Stimulated activated CD8-positive, alpha-beta memory T cell treated with anti-CD3 and anti-CD28 coated beads, Interleukin-4, amount 100 ng/mL, for 1 hour (primary cell): Measurements from ENCODE around the gene LOXHD1.

ENCODE experiments used
- DNase-seq, 2 donors: peaks; one replicate each; pipeline ENCODE4 v3.0.0-alpha.2; 2020; ENCODE audit warnings: low read depth in 2 of 2, low spot score in 1 of 2

The LOXHD1 gene

DNA sequence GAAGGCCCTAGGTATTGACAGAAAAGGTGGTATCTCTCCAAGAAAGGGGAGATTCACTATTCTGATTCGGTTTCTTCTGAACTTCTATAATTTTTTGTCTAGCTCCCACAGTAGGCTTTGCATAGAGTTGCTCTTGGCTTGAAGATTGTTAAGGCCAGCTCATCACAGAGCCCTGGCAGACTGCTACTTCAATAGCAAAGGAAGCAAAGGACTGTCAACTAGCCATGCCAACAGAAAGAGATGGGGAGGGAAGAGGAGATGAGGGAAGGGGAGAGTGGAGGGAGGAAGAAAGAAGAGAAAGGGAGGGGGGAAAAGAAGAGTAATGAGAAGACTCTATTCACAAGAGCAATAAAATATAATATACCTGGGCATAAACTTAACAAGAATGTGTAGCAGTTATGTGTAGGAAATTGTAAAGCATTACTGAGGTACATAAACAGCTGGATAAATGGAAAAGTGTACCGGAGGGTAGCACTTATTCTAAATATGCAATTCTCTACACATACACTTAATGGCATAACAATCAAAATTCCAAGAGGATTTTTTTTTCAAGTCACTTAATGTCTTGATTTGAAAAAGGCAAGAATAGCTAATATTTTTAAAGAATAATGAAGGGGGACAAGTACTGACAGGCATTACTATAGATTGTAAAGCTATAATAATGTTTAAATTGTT is 102.5 kb downstream of the LOXHD1 start:
- no peak for DNase-seq

DNA sequence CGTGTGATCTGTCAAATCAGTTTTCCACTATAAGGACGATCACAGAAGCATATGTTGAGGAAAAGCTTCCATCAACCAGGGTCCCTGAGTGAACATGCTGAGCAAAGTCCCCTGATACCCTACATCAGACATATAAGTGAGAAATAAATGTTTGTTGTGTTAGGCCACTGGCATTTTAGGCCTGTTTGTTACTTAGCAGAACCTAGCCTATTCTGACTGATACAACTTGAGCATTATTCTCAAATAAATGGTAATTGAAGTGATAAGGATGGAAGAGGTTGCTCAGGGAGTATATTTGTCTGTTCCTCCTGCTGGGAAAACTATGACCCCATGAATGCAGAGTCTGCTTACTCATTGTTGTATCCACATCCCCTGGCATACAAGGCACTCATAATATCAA is 106.4 kb downstream of the LOXHD1 start:
- DNase-seq, result no peak

DNA sequence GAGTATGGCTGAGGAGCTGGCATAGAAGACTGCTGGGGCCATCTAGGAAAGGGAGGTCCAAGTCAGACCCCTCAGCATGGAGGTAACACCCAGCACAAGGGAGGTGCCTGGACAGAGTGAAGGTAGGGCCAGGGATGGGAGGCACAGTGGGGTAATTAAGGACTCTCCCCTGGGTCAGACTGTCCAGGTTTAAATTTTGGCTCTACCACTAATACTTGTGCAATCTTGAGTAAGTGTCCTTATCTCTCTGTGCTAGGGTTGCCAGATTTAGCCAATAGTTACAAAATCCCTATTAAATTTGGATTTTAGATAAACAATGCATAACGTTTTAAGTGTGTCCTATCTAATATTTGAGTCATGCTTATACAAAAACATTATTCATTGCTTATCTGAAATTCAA is 109.5 kb downstream of the LOXHD1 start:
- no peak for DNase-seq

DNA sequence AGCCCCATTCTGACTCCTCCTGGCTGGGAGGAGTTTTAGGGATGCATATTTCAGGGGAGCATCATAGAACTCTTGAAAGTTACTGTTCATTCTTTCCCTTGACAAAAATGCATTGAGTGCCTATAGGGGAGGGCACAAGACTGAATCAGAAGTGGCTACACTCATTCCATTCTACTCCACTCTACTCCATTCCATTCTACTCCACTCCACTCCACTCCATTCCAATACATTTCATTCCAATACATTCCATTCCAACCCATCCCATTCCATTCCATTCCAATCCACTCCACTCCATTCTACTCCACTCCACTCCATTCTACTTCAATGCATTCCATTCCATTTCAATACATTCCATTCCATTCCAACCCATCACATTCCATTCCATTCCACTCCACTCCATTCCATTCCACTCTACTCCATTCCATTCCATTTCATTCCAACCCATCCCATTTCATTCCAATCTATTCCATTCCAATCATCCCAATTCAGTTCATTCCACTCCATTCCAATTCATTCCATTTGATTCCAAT is 110.8 kb downstream of the LOXHD1 start:
- DNase-seq, result no peak

DNA sequence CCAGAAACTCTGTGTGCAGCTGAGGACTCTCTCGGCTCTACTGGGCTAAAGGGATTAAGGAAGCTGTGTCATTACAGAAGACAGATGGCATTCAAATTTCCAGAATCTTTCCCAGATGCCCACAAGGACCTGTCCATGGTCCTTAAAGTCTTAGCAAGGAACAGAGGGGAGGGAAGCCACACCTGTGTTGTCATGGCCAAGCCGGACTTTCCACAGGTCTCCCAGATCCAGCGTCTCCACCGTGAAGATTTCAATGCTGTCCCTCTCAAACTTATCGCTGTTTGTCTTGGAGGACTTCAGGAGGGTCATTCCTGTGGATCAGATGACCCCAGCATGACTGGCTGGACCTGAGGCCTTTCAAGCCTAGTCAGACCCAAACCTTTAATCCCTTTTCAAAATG is 114.5 kb downstream of the LOXHD1 start:
- DNase-seq, result no peak

DNA sequence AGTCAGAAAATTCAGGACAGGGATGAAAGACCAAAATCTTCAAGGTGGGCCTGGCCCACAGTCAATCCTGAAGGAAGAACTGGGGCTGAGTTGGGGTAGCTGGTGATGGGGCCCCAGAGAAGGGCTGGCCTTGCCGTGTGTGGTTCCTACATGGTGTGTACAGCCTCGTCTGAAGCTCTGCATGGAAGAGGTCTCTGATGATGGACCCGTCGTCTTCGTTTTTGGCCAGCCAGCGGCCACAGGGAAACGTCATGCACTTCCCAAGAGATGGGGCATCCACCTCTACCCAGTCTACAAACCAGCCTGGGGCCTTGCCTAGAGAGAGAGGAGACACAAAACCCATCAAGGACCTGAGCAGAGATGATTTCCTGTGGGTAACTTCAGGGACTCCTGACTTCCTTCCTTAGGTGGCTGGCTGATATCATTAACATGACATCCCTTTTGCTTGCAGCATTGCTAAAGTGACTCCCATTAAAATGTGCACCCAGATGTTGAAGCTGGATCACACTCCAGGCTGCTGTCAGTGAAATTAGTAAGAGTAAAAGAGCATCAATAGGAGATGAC is 115.3 kb downstream of the LOXHD1 start:
- DNase-seq, result no peak

DNA sequence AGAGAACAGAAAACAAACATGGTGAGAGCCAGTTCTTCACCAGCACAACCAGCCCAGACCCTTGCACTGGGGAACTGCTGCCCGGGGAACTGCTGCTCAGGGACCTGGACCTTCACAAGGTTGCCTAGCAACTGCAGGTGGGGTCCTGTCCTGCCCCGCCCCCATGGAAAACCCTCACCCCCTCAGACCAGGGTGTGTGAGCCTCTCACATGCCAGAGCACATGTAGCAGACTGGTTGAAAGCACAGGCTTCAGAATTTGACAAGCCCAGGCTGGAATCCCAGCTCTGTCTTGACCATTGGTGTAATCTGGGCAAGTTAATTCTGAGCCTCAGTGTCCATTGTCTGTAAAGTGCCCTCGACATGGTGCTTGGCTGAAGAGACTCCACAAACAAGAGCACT is 118.6 kb downstream of the LOXHD1 start:
- no peak for DNase-seq

DNA sequence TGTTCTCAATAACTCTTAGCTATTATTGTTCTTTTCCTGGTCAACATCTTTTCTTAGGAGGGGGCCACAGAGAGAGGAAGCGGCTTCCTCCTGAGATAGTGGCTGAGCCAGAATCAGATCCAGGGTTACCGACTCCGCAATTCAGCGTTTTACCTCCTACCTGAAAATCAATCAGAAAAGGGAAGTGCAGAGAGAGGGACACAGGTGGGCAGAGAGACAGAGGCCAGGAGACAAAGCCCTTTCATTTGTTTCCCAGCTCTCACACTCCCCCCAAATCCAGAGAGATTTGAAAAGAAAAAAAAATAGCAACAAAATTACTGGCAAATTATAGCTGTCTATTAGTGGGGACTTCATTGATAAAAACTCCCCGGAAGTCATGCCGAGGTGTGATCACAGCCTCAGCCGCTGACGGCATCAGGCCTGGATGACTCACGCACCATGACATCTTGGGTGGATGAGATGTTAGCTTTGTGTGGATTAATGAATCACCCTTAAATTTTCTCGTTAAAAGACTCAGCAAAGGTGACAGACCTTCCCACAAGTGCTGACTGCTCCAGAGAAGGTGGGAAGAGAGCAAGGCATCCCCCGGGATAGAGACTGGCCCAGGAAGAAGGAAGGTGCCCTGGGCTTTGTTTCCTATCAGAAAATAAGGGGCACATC is 120.7 kb downstream of the LOXHD1 start:
- DNase-seq, result no peak

DNA sequence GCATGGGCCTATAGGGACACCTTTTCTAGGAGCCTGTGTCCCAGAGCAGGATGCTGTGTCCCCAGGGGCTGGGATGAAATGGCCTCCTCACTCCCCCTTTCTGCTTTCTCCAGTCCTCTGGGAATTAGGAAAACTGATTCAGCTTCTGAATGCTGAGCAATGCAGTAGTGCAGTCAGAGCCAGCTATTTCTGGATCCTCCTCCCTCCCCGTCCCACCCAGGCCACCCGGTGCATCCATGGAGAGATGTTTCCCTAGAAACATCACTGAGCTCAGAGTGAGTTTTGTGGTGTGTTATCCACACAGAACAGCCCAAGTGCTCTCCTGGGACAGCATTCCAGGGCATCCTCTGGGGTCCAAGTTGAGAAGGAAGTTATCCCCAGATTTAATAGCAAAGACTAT is 125.5 kb downstream of the LOXHD1 start:
- DNase-seq, result no peak

DNA sequence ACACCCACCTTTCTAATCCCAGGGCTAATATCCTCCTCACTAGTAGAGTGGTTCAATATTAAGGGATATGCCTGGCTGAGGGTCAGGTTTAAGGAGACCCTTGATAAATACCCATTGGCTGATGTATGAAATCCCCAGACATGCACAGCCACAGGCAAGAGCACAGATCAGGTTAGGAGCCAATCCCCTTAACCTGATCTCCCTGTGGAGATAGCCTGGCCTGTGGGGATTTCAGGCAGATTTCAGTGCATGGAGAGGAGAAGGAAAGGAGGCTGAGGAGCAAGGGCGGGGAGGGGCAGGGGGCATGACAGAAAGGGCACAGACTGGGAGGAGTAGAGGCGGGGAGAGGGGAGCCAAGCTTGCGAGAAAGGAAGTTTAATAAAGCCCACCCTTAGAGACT is 129.0 kb downstream of the LOXHD1 start:
- DNase-seq, result no peak

DNA sequence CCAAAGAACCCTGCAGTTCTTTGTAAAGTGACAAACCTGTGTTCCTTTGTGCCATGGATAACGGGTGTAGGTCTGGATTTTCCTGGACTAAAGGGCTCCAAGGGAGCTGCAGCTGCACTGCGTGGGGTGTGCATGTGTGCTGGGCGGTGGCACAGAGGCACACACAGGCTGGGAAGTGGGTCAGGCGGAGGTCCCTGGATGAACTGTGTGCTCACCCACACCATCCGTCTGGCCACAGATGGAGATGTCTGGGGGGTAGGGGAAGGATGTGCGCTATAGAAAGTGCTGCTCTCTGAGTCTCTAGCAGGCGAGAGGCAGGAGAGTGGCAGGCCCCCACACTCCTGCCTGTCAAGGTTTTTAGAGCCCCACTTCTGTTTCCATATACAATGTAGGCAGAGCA is 137.2 kb downstream of the LOXHD1 start:
- no peak for DNase-seq

DNA sequence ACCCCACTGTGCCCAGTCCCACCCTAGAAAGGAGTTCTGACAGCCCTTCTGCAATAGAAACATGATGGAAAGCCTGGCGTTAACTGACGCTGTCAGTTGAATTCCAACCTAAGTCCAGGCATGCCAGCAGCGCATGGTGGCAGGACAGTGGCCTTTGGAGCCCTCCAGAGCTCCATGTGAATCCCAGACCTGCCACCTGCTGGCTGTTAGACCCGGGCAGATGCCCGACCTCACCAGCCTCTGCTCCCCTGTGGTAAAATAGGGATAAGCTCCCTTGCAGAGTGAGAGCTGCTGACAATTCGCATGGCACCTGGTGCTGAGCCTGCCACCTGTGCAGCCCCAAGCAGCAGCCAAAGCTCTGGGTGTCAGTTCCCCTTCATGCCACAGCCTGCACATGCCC is 138.6 kb downstream of the LOXHD1 start:
- no peak for DNase-seq

DNA sequence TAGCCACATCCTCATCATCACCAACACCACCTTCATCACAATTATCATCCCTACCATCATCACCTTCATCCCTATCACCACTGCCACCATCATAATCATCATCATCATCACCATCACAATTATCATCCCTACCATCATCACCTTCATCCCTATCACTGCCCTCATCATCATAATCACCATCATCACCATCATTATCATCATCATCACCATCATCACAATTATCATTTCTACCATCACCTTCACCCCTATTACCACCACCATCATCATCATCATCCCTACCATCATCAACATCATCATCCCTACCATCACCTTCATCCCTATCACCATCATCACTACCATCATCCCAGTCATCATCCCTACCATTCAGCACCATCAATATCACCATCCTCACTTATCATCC is 140.5 kb downstream of the LOXHD1 start:
- no peak for DNase-seq

DNA sequence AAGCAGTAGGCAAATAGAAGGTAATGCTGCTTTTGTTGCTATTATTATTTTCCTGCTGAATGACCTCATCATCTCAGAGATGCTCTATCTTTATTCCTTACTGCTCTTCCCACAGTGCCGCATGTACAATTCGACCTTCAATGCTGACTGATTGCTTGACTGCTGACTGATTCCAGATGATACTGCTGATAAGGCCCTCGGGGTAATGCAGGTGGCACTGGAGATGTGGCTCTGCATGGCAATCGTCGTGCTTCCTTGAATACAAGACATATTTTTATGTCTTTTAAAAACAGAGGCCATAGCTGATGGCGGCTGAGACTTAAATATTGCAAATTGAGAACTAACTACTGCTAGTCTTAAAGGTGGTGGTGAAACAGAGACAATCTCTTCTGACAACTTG is 146.6 kb downstream of the LOXHD1 start:
- no peak for DNase-seq

DNA sequence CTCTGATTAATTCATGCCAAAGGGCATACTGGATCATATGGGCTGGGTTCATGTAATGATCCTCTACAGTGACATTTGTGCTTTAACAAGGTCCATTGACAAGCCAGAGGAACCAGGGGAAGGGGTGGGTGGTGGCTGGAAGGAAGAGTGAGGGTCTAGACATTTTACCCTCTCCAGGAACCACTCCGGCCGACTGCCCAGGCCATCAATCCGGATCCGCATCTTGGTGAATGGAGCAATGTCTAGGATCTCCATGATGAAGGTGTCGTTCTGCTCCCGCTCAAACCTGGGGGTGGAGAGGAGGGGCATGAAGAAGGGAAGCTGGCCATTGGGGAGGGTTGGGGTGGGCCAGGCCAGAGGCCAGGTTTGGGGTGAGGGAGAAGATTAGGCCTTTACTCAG is 147.5 kb downstream of the LOXHD1 start:
- DNase-seq, result no peak

DNA sequence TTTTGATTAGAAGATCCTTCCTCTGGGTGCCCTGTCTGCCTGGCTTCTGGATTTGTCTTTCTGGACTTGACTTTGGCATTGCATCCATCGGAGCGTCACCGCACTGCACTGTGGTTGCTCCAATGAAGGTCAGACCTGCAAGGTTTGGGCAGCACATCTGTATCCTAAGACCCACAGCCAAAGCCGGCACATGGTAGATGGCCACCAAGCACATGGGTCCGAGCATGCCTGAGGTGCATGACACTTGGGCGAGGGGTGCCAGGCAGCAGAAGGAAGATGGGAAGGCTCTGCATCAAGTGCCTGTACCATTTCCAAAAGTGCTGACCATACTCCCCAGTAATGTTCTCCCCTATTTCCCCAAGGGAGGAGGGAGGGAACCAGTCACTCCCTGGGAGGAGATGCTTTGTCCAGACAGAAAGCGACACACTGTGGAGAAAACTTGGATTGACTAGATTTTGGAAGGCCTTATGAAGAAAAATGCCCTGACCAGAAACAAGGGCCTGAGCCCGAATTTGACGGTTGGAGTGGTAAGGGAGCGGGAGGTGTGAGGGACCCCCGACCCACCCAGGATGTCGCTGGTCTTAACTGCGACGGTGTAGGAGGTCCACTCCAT is 149.9 kb downstream of the LOXHD1 start:
- no peak for DNase-seq

DNA sequence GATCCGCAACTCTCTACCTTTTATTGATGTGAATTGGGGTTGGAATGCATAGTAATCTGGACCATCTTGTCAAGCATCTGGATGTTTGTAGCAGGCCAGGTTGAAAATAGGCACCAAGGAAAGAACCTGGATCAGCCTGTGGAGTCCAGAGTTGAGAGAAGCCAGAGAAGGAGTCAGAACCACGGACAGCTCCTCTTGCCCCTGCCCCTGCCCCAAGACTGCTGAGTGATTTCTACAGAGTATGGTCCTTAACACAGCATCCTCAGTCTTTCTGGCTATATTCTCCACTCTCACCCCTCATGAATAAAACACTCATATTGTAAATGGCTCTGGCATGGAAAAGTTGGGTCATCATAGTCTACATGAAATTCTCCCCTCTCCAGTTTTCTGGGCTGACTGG is 154.6 kb downstream of the LOXHD1 start:
- no peak for DNase-seq

DNA sequence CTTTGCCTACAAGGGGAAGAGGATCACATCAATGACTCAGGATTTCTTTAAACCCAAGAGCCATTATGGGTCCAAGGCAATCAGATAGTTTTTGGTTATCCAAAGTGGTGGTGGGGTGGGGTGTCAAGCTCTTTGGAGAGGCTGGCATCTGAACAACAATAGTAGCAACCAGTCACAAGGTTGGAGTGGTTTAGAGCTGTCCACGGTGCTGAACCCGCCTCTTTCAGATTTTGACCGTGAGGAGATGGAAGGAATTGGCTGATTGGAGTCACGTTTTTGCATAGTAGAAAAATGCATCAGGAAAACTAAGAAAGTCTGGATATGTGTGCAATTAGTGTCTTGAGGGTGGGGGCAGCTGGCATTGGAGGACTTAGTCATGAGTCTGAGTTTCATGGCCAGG is 159.9 kb downstream of the LOXHD1 start:
- no peak for DNase-seq

DNA sequence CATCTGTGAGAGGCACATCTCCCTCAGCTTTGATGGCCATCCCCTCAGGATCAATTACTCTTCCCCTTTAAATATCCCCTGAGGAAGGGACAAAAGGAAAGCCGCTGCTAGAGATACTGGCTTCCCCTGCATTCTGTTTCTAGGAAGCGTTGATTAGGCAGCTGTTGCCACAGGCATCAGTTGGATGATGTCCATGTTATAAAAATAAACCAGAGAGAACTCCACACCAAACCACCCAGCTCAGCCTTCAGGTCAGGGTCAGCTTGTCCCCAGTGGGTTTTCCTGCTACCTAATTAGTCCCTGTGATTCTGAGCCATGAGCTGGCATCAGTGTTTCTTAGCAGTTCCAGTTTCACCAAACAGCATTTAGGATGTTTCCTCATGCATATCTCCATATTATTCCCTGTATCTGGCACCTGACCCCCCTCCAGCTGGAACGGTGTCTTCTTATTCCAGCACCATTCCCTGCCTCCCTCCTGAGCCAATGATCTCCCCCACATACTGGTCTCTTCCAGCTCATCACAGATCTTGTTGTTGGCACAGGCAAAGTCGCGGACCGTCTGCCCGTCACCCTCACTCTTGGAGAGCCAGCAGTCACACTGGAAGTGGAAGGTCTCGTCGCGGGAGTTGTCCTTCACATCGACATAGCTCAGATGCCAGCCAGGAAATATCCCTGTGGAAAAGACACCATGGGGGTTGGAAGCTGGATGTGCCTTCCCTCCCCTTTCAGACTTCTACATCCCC is 168.4 kb downstream of the LOXHD1 start:
- DNase-seq, result no peak

DNA sequence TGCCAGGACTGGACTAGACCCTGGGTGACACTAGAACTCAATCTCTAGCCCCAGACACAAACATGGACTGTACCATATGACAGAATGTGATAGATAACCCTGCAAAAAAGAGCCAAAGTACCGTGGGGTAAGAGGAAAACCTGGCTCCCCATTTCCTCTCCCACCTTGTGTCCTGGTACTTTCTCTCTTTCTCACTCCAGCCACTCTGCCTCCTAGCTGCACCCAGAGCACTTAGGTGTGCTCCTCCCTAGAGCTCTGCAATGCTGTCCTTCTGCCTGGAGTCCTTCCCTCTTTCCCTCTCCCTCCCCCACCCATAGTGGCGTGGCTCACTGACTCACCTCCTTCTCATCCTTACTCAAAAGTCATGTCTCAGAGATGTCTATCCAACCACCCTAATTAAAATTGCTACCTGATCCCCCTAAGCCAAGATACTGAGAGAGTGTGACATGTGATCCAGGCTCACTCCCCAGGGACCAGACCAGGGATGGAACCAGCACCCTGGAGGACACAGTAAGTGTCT is 171.3 kb downstream of the LOXHD1 start:
- no peak for DNase-seq

DNA sequence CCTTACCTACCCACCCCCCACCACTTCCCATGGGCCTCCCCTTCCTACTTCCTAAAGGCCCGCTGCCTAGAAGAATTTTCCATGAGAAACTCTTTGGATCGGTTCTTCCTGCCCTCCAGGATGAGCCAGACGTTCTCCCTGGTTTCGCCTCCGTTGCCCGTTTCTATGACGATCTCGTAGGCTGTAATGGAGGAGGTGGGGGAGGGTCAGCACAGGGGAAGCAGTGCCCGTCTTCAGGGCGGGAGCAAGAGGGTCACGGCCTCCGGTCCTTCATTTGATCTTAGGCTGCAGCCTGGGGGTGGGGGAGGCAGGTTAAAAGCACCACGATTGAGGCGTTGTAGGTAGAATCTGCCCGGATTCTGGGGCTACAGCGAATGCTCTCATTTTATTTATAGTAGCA is 172.0 kb downstream of the LOXHD1 start:
- DNase-seq, result no peak
